SU-DHL-6 (cell line): Measurements from ENCODE around the gene NAMPT.

Source experiments
- H2AFZ ChIP-seq: fragments of 200-600 bp; sonication (generic); 2 replicates; pipeline ENCODE4 v1.6.1; 2014; ENCODE audit warnings: low read depth, mild to moderate bottlenecking, moderate library complexity, mixed read lengths, antibody characterized with exemption, low read length; ENCODE audit not compliant: severe bottlenecking
- H3F3A ChIP-seq: fragments of 200-600 bp; shearing (Covaris generic); 2 replicates; pipeline ENCODE4 v1.6.0; 2016; ENCODE audit warnings: antibody characterized with exemption, mild to moderate bottlenecking; ENCODE audit not compliant: insufficient read depth
- H3K27ac ChIP-seq: fragments of 200-600 bp; sonication (generic); 2 replicates; pipeline ENCODE4 v1.5.1; 2016; ENCODE audit warnings: low read depth, mild to moderate bottlenecking, low read length, moderate library complexity, mixed read lengths
- H3K27me3 ChIP-seq: fragments of 200-600 bp; sonication (generic), shearing (Covaris generic); 2 replicates; pipeline ENCODE4 v1.6.0; 2014; ENCODE audit warnings: mild to moderate bottlenecking, low read length
- H3K36me3 ChIP-seq: fragments of 200-600 bp; sonication (generic); 2 replicates; pipeline ENCODE4 v1.6.1; 2014; ENCODE audit warnings: mild to moderate bottlenecking, low read length, mixed read lengths
- H3K4me2 ChIP-seq: fragments of 300-600, 200-600 bp; shearing (Covaris generic), sonication (generic); 2 replicates; pipeline ENCODE4 v1.6.0; 2014; ENCODE audit warnings: low read length, low read depth, mild to moderate bottlenecking; ENCODE audit not compliant: poor library complexity, severe bottlenecking
- H3K4me3 ChIP-seq: fragments of 200-600 bp; sonication (generic); 2 replicates; pipeline ENCODE4 v1.5.1; 2014; ENCODE audit warnings: antibody characterized with exemption, low read length, mild to moderate bottlenecking, mixed read lengths; ENCODE audit not compliant: insufficient read depth, poor library complexity, severe bottlenecking
- H3K79me2 ChIP-seq: fragments of 200-600 bp; sonication (generic); 2 replicates; pipeline ENCODE4 v1.6.1; 2014; ENCODE audit warnings: mild to moderate bottlenecking, low read length, moderate library complexity; ENCODE audit not compliant: insufficient read depth
- H3K9ac ChIP-seq: fragments of 200-600 bp; sonication (generic); 2 replicates; pipeline ENCODE4 v1.7.0; 2014; ENCODE audit warnings: mild to moderate bottlenecking, low read length
- H3K9me2 ChIP-seq: fragments of 200-600 bp; sonication (generic); replicated peaks from 2 replicates; pipeline ENCODE4 v1.6.1; 2014; ENCODE audit warnings: low read length; ENCODE audit not compliant: insufficient read depth
- H3K9me3 ChIP-seq: fragments of 200-600 bp; sonication (generic); 2 replicates; pipeline ENCODE4 v1.6.1; 2014; ENCODE audit warnings: low read length, mixed read lengths; ENCODE audit not compliant: insufficient read depth
- H4K20me1 ChIP-seq: fragments of 200-600 bp; sonication (generic); 2 replicates; pipeline ENCODE4 v1.6.1; 2014; ENCODE audit warnings: low read depth, mild to moderate bottlenecking, antibody characterized with exemption, low read length, moderate library complexity, mixed read lengths
- CTCF ChIP-seq: fragments of 200-600 bp; sonication (generic); IDR thresholded peaks from one replicate; pipeline ENCODE4 v1.5.1; 2017; ENCODE audit warnings: antibody characterized with exemption, mild to moderate bottlenecking, low read length, moderate library complexity; ENCODE audit not compliant: insufficient read depth, poor library complexity, severe bottlenecking
- EZH2phosphoT487 ChIP-seq: fragments of 200-600 bp; sonication (generic), shearing (Covaris generic); conservative IDR thresholded peaks from 2 replicates; pipeline ENCODE4 v1.6.1; 2018; ENCODE audit warnings: mild to moderate bottlenecking, antibody characterized with exemption, low read length, moderate library complexity, mixed read lengths

The NAMPT gene

GRCh38 chr7:106225856-106226255, 58.9 kb downstream of the NAMPT start:
- Histone ChIP-seq H3K27me3 (no peaks in the 10 kb centered on the region), H3F3A (no peaks in the 10 kb centered on the region), H4K20me1 (no peaks in the 10 kb centered on the region), H3K36me3 (no peaks in the 10 kb centered on the region), H3K4me2 (no peak overlapping the region), H2AFZ (no peak overlapping the region), H3K9me3 (no peaks in the 10 kb centered on the region), H3K4me3 (no peak overlapping the region), H3K27ac (no peak overlapping the region), H3K79me2 (no peaks in the 10 kb centered on the region), H3K9me2 (no peaks in the 10 kb centered on the region), H3K9ac (no peak overlapping the region)
- TF ChIP-seq EZH2phosphoT487 (no peak), CTCF (no peak)

- Histone ChIP-seq H3K4me3 (no peak overlapping the region), H3K79me2 (no peaks in the 10 kb centered on the region), H3F3A (no peaks in the 10 kb centered on the region), H3K27me3 (no peaks in the 10 kb centered on the region), H4K20me1 (no peaks in the 10 kb centered on the region), H3K36me3 (no peaks in the 10 kb centered on the region), H2AFZ (no peak overlapping the region), H3K9me3 (no peaks in the 10 kb centered on the region), H3K9me2 (no peaks in the 10 kb centered on the region), H3K9ac (no peak overlapping the region), H3K27ac (no peak overlapping the region), H3K4me2 (no peak overlapping the region)
- TF ChIP-seq EZH2phosphoT487 (no peak), CTCF (no peak)
Measured at GRCh38 chr7:106224797-106225196, 60.0 kb downstream of the NAMPT start.

GRCh38 chr7:106223156-106223555, 61.6 kb downstream of the NAMPT start:
- H3F3A ChIP-seq, result no peaks in the 10 kb centered on the region
- H3K4me3 ChIP-seq, result no peak overlapping the region
- no peak overlapping the region for H3K4me2 ChIP-seq
- H4K20me1 ChIP-seq, result no peaks in the 10 kb centered on the region
- H2AFZ ChIP-seq, result no peak overlapping the region
- no peaks in the 10 kb centered on the region for H3K79me2 ChIP-seq
- no peak overlapping the region for H3K9ac ChIP-seq
- no peaks in the 10 kb centered on the region for H3K9me3 ChIP-seq
- H3K9me2 ChIP-seq, result no peaks in the 10 kb centered on the region
- no peaks in the 10 kb centered on the region for H3K36me3 ChIP-seq
- no peak overlapping the region for H3K27ac ChIP-seq
- no peaks in the 10 kb centered on the region for H3K27me3 ChIP-seq
- no peak for TF ChIP-seq EZH2phosphoT487
- TF ChIP-seq CTCF, result no peak
